K562 (cell line): Measurements from ENCODE around the gene NDRG4. TPM values are rescaled to one million over a fixed set of nuclear protein-coding genes. Genes with fewer than 3 reads are reported as not detected.

Experiments
- CBX2 ChIP-seq: fragments of 200-600 bp; sonication (generic); IDR thresholded peaks from one replicate; pipeline ENCODE4 v1.6.1; 2012; ENCODE audit warnings: mild to moderate bottlenecking, low read length, inconsistent platforms; ENCODE audit not compliant: insufficient read depth, poor library complexity, severe bottlenecking
- CBX8 ChIP-seq: fragments of 200-600 bp; sonication (generic); IDR thresholded peaks from 2 replicates; pipeline ENCODE4 v1.6.1; 2012; ENCODE audit warnings: borderline replicate concordance, mixed run types, low read depth, mild to moderate bottlenecking, moderate library complexity, mixed read lengths, low read length, control low read depth, inconsistent platforms; ENCODE audit not compliant: poor library complexity, severe bottlenecking; ENCODE audit errors: extremely low read depth
- CEBPG ChIP-seq, 3 experiments: fragments of 200-800 bp in 1 of 3; sonication (Bioruptor generic) in 1 of 3; sonication (generic) in 1 of 3; formaldehyde crosslinking in 1 of 3; IDR thresholded peaks in 2 of 3; conservative IDR thresholded peaks in 1 of 3; 2 replicates each; pipeline versions ENCODE4 v1.6.1 to v1.8.0; 2016 to 2022; ENCODE audit warnings: missing compliant biosample characterization in 2 of 3, missing genetic modification characterization in 2 of 3, mild to moderate bottlenecking in 1 of 3, missing genetic modification reagents in 1 of 3
- CREM ChIP-seq: IDR thresholded peaks from 2 replicates; pipeline ENCODE4 v1.6.1; 2014; ENCODE audit warnings: antibody characterized with exemption, low read depth
- CTCFL ChIP-seq: IDR thresholded peaks from 2 replicates; pipeline ENCODE4 v1.6.1; 2011; ENCODE audit warnings: borderline replicate concordance, low read depth, mild to moderate bottlenecking, moderate library complexity, low read length; ENCODE audit not compliant: insufficient read depth, poor library complexity, severe bottlenecking
- E2F3 ChIP-seq: fragments of 250-450 bp; sonication (Bioruptor Pico); IDR thresholded peaks from 2 replicates; pipeline ENCODE4 v1.4.0; 2020; ENCODE audit warnings: mild to moderate bottlenecking
- GABPA ChIP-seq: fragments of 200-800 bp; sonication (Bioruptor generic); conservative IDR thresholded peaks from 2 replicates; pipeline ENCODE4 v1.6.1; 2016; ENCODE audit warnings: low read depth, missing genetic modification characterization, missing compliant biosample characterization
- L3MBTL2 ChIP-seq: fragments of 450-650 bp; IDR thresholded peaks from 2 replicates; pipeline ENCODE4 v1.6.1; 2016; ENCODE audit warnings: mild to moderate bottlenecking, moderate library complexity
- MAX ChIP-seq: sonication (generic); formaldehyde crosslinking; IDR thresholded peaks from 2 replicates; pipeline ENCODE4 v1.9.0; 2022; ENCODE audit warnings: mild to moderate bottlenecking, missing genetic modification reagents
- NR2F6 ChIP-seq: fragments of 450-650 bp; formaldehyde crosslinking; IDR thresholded peaks from 2 replicates; pipeline ENCODE4 v1.4.0; 2020; ENCODE audit warnings: mild to moderate bottlenecking
- RHOXF2B ChIP-seq: fragments of 250-450 bp; sonication (Bioruptor Pico); conservative IDR thresholded peaks from 2 replicates; pipeline ENCODE4 v1.5.1; 2021
- SRSF7 ChIP-seq: fragments of 200-400 bp; formaldehyde crosslinking; optimal IDR thresholded peaks from 2 replicates; pipeline ENCODE3; 2017; ENCODE audit warnings: mild to moderate bottlenecking, low read depth, low read length
- TAF7 ChIP-seq: fragments of 450-650 bp; IDR thresholded peaks from 2 replicates; pipeline ENCODE4 v1.6.1; 2016; ENCODE audit warnings: missing genetic modification characterization, missing compliant biosample characterization
- TEAD4 ChIP-seq, 2 experiments: sonication (generic) in 1 of 2; formaldehyde crosslinking in 1 of 2; IDR thresholded peaks; 2 replicates each; pipeline versions ENCODE4 v1.6.1 to v1.8.0; 2012 to 2022; ENCODE audit warnings: borderline replicate concordance in 1 of 2, inconsistent platforms in 1 of 2, low read length in 1 of 2, mild to moderate bottlenecking in 1 of 2, missing genetic modification reagents in 1 of 2
- ZFP30 ChIP-seq: fragments of 250-450 bp; sonication (Bioruptor Pico); IDR thresholded peaks from 2 replicates; pipeline ENCODE4 v1.8.0; 2022; ENCODE audit warnings: moderate library complexity, mild to moderate bottlenecking, inconsistent platforms, borderline replicate concordance
- ZNF696 ChIP-seq: fragments of 250-450 bp; sonication (Bioruptor Pico); conservative IDR thresholded peaks from 2 replicates; pipeline ENCODE4 v1.4.0; 2020; ENCODE audit warnings: mild to moderate bottlenecking, moderate library complexity
- ZNF766 ChIP-seq: fragments of 200-800 bp; sonication (Bioruptor generic); conservative IDR thresholded peaks from 2 replicates; pipeline ENCODE4 v1.6.1; 2016; ENCODE audit warnings: missing genetic modification characterization, missing compliant biosample characterization
- polyA plus RNA-seq, 8 experiments: library from polyadenylated mRNA; depleted of rRNA in 4 of 8; stranded (reverse) in 5 of 8; unstranded in 3 of 8; fragments of >200 nt; fragmentation: Nextera tagmentation in 2 of 8; fragmentation: Illumina TruSeq in 1 of 8; extraction: Ambion mirVana in 2 of 8; extraction: Trizol in 1 of 8; gene quantifications; 2 replicates each; pipeline versions ENCODE4 v1.2.1 to v1.2.3, GENCODE V29; 2011 to 2014; ENCODE audit warnings: inconsistent platforms in 1 of 8, missing spikeins in 1 of 8
- total RNA-seq, 7 experiments: library from RNA; depleted of rRNA in 6 of 7; stranded (reverse); fragments of >200 nt in 6 of 7; fragmentation: Illumina TruSeq in 2 of 7; extraction: Trizol in 2 of 7; gene quantifications; 2 replicates each; pipeline versions ENCODE4 v1.2.1 to v1.2.3, GENCODE V29; 2011 to 2021; ENCODE audit warnings: low replicate concordance in 1 of 7
- TF ChIP-seq, protein P1 (sequence below): fragments of 250-450 bp; sonication (Bioruptor Pico); IDR thresholded peaks from 2 replicates; pipeline ENCODE4 v1.8.0; 2022; ENCODE audit warnings: inconsistent platforms
- TF ChIP-seq, protein P2 (sequence below): IDR thresholded peaks from 2 replicates; pipeline ENCODE4 v1.6.1; 2016; ENCODE audit warnings: missing genetic modification characterization, missing compliant biosample characterization

The NDRG4 gene
- total and polyA plus RNA-seq, 9 of the 15 experiments (the other 6 are each of a cell fraction or from before 2014, with no cell fraction given): 0.06 to 0.95 (median 0.28) TPM

DNA sequence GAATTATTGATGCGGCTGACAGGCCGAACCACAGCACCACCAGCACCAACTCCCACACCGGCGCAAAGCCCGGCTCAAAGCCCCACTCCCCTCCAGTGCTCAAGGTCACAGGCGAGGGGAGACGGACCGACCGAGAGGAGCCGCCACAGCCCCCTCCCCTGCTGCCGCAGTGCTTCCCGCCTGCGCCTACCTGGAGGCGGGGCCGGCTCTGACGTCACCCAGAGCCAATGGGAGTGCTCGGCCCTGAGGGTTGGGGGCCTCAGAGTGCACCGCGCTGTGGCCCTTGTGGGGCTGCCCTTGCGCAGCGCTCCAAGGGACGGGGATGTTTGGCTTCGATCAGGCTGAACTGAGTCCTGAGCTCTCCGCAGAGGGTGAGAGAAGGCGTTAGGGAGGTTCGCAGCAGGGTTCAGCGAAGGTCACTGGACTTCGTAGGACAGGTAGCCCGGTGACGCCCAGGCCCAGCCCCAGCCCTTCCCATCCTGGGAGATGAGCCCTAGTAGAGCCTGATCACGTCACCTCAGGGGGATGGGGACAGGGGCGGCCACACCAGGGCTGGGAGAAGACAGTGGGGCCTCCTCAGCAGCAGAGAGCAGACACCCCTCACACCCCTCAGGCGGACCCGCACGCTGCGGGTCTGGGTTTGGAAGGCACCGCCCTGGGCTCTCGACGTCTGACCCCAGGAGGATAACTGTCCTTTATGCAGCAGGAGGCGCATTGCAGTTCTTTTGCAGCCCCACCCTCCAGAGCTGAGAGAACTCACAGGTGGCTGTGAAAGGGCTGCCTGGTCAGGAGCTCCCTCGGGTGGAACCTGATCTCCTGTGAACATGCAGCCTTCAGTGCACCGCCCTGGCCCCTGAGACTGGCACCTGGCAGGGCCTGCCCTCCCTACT, 1.5 kb downstream of the NDRG4 start (continued):
- TF ChIP-seq CTCFL (no peak), ZFP30 (no peak), SRSF7 (no peak), GABPA (no peak), MAX (CRISPR knock-in tag) (no peak), TAF7 (tag) (no peak), NR2F6 (CRISPR knock-in tag) (no peak), CBX8 (no peak), ZNF766 (CRISPR knock-in tag) (no peak), CEBPG (CRISPR knock-in tag; IDR thresholded peaks at IDR 0.05) (no peak), CEBPG (tag; conservative IDR thresholded peaks at IDR 0.05 in 1 of 2, IDR thresholded peaks at IDR 0.05 in 1 of 2) (no peak), CREM (peak; percentile 57), CBX2 (no peak), L3MBTL2 (0 out of 2 replicates have a peak, but pooled peaks have one; percentile 29), TEAD4 (IDR thresholded peaks at IDR 0.05; ENCODE audit: low read length) (no peak), TEAD4 (CRISPR knock-in tag; IDR thresholded peaks at IDR 0.05; ENCODE audit: borderline replicate concordance) (no peak), E2F3 (CRISPR knock-in tag) (no peak), ZNF696 (no peak), RHOXF2B (CRISPR knock-in tag) (no peak)
- TF ChIP-seq, protein P1, sequence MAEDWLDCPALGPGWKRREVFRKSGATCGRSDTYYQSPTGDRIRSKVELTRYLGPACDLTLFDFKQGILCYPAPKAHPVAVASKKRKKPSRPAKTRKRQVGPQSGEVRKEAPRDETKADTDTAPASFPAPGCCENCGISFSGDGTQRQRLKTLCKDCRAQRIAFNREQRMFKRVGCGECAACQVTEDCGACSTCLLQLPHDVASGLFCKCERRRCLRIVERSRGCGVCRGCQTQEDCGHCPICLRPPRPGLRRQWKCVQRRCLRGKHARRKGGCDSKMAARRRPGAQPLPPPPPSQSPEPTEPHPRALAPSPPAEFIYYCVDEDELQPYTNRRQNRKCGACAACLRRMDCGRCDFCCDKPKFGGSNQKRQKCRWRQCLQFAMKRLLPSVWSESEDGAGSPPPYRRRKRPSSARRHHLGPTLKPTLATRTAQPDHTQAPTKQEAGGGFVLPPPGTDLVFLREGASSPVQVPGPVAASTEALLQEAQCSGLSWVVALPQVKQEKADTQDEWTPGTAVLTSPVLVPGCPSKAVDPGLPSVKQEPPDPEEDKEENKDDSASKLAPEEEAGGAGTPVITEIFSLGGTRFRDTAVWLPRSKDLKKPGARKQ (CRISPR knock-in tag): no peak
- TF ChIP-seq, protein P2, sequence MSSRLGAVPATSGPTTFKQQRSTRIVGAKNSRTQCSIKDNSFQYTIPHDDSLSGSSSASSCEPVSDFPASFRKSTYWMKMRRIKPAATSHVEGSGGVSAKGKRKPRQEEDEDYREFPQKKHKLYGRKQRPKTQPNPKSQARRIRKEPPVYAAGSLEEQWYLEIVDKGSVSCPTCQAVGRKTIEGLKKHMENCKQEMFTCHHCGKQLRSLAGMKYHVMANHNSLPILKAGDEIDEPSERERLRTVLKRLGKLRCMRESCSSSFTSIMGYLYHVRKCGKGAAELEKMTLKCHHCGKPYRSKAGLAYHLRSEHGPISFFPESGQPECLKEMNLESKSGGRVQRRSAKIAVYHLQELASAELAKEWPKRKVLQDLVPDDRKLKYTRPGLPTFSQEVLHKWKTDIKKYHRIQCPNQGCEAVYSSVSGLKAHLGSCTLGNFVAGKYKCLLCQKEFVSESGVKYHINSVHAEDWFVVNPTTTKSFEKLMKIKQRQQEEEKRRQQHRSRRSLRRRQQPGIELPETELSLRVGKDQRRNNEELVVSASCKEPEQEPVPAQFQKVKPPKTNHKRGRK (tag): no peak
